ENCODE results near the gene RPH3AL. TPM values are rescaled to one million over a fixed set of nuclear protein-coding genes. Genes with fewer than 3 reads are reported as not detected.

RPH3AL gene
- total RNA-seq, 1 experiment from 2014 or later, result 3.0 TPM

DNA sequence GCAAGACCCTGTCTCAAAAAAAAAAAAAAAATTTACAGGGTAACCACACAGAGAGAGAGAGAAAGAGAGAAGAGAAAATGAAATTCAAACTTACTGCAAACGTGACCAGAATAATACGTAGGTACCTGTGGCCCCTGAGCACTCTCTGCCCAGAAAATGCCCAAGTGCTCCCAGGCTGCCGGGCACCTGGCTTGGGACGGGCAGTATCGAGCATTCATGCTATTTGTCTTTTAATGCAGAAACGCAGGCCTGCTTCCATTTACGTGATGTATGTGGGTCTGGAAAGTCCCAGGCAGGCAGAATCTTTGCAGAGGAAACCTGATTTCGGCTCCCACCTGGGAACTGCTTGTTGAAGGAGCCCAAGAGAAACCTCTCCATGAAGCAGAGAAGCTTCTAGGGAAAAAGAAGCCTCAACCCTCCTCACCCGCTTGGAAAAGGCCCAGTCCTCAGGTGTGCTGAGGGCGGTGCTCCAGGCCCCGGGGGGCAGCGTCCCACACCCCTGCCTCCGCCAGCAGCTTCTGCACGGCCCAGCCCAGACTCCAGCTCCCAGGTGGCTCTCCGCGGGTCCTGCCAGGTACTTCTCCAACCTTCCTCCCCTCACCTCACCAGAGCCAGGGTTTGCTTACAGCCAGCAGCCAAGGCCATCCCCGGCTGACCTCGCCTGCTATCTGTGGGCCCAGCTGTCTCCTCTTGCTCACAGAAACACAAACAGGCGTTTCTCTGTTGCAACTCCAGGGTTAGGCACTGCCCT lies 14.0 kb downstream of the RPH3AL start:
- Histone ChIP-seq H4K20me1 (ENCODE audit: control insufficient read depth, insufficient read depth, insufficient read length) (no peaks in the 10 kb centered on the region), H3K56ac (ENCODE audit: insufficient read length, low read depth, low read length) (no peak overlapping the region), H2BK15ac (ENCODE audit: low read depth, low read length) (no peak overlapping the region), H2BK120ac (ENCODE audit: low read depth, low read length, poor library complexity, severe bottlenecking) (no peak overlapping the region), H3K9ac (ENCODE audit: extremely low read depth, insufficient read length, low read length) (no peak overlapping the region), H4K91ac (ENCODE audit: insufficient read length, low read depth, low read length) (no peak overlapping the region), H3K9me3 (ENCODE audit: control insufficient read depth, low read depth, low read length) (no peaks in the 10 kb centered on the region), H2AK5ac (ENCODE audit: insufficient read length, low read length) (no peak overlapping the region), H3K18ac (ENCODE audit: insufficient read length, low read depth, low read length) (no peak overlapping the region), H3T11ph (ENCODE audit: low read length) (no peak overlapping the region), H3K4me2 (ENCODE audit: insufficient read depth, insufficient read length, low read length) (no peak overlapping the region), H3K79me1 (ENCODE audit: insufficient read depth, low read depth, low read length, poor library complexity, severe bottlenecking) (no peaks in the 10 kb centered on the region), H3K4me1 (ENCODE audit: insufficient read depth, low read length) (no peaks in the 10 kb centered on the region; the same call in 1 of the 2 replicates), H3K79me2 (ENCODE audit: insufficient read depth, low read length) (no peaks in the 10 kb centered on the region), H3K27me3 (ENCODE audit: insufficient read depth, low read length) (peaks cover 2% of the 10 kb centered on the region; the same call in 1 of the 2 replicates), H2BK12ac (ENCODE audit: insufficient read length, low read depth, low read length) (no peak overlapping the region), H3K27ac (ENCODE audit: insufficient read length, low read depth, low read length) (no peak overlapping the region), H4K5ac (ENCODE audit: insufficient read length, low read depth, low read length) (no peak overlapping the region), H3K23ac (ENCODE audit: insufficient read length, low read depth, low read length) (no peak overlapping the region), H4K8ac (replicated peaks; ENCODE audit: insufficient read length, low read depth, low read length) (no peak overlapping the region), H2BK20ac (ENCODE audit: low read depth, low read length, poor library complexity, severe bottlenecking) (no peak overlapping the region), H2BK5ac (ENCODE audit: insufficient read length, low read length) (no peak overlapping the region), H3K23me2 (ENCODE audit: insufficient read length, low read depth, low read length, poor library complexity, severe bottlenecking) (no peaks in the 10 kb centered on the region), H3K14ac (ENCODE audit: insufficient read depth, low read length) (peak overlapping the region; percentile 31; the same call in 1 of the 2 replicates), H2AFZ (ENCODE audit: low read length) (no peak overlapping the region), H3K4ac (ENCODE audit: low read depth, low read length) (no peak overlapping the region)
- peak; percentile 29 for DNase-seq
- no CpG with 5 or more reads among the region's 19 CpGs for WGBS (ENCODE audit: extremely low coverage, insufficient read length, low lambda C conversion rate)
- no peaks in the 10 kb centered on the region; a peak in 1 of 5 replicates for H3K9me3 Mint-ChIP-seq
- TF ChIP-seq, protein P1, sequence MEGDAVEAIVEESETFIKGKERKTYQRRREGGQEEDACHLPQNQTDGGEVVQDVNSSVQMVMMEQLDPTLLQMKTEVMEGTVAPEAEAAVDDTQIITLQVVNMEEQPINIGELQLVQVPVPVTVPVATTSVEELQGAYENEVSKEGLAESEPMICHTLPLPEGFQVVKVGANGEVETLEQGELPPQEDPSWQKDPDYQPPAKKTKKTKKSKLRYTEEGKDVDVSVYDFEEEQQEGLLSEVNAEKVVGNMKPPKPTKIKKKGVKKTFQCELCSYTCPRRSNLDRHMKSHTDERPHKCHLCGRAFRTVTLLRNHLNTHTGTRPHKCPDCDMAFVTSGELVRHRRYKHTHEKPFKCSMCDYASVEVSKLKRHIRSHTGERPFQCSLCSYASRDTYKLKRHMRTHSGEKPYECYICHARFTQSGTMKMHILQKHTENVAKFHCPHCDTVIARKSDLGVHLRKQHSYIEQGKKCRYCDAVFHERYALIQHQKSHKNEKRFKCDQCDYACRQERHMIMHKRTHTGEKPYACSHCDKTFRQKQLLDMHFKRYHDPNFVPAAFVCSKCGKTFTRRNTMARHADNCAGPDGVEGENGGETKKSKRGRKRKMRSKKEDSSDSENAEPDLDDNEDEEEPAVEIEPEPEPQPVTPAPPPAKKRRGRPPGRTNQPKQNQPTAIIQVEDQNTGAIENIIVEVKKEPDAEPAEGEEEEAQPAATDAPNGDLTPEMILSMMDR (conservative IDR thresholded peaks at IDR 0.05), result no peak
- peaks cover 29 to 36% of the 10 kb centered on the region in 2 experiments for H3K4me1 Mint-ChIP-seq
- H3K36me3 Mint-ChIP-seq (ENCODE audit: insufficient read depth in 1 of 3, low read depth in 3 of 3), result no peaks in the 10 kb centered on the region; a peak in 1 of 7 replicates
- H3K27ac Mint-ChIP-seq, result no peak overlapping the region
- H3K4me3 Mint-ChIP-seq, result no peak overlapping the region
- H3K27me3 Mint-ChIP-seq (ENCODE audit: low read depth), result peaks cover 16% of the 10 kb centered on the region

Data from H9 (cell line).